ENCODE data around the gene SHISA6.

The SHISA6 gene

GRCh38 chr17:11514565-11514964, 273.6 kb downstream of the SHISA6 start:
- DNase-seq (ENCODE audit: low read depth in 2 of 2, low spot score in 1 of 2), result no peak

- DNase-seq (ENCODE audit: low read depth in 2 of 2, low spot score in 1 of 2), result no peak
These were observed 274.1 kb downstream of the SHISA6 start for GRCh38 chr17:11514981-11515680.

GRCh38 chr17:11515901-11516300, 274.9 kb downstream of the SHISA6 start:
- DNase-seq (ENCODE audit: low read depth in 2 of 2, low spot score in 1 of 2), result no peak

- DNase-seq (ENCODE audit: low read depth in 2 of 2, low spot score in 1 of 2), result no peak
These were observed 294.2 kb downstream of the SHISA6 start for GRCh38 chr17:11535231-11535630.

GRCh38 chr17:11538366-11538765, 297.4 kb downstream of the SHISA6 start:
- no peak for DNase-seq (ENCODE audit: low read depth in 2 of 2, low spot score in 1 of 2)

GRCh38 chr17:11539637-11540036, 298.6 kb downstream of the SHISA6 start:
- DNase-seq (ENCODE audit: low read depth in 2 of 2, low spot score in 1 of 2), result no peak

GRCh38 chr17:11545002-11545401, 304.0 kb downstream of the SHISA6 start:
- no peak for DNase-seq (ENCODE audit: low read depth in 2 of 2, low spot score in 1 of 2)

- no peak for DNase-seq (ENCODE audit: low read depth in 2 of 2, low spot score in 1 of 2)
These were observed 304.7 kb downstream of the SHISA6 start for GRCh38 chr17:11545696-11546095.

- DNase-seq (ENCODE audit: low read depth in 2 of 2, low spot score in 1 of 2), result no peak
These were observed 306.8 kb downstream of the SHISA6 start for GRCh38 chr17:11547853-11548252.

- DNase-seq (ENCODE audit: low read depth in 2 of 2, low spot score in 1 of 2), result no peak
These were observed 307.4 kb downstream of the SHISA6 start for GRCh38 chr17:11548398-11548797.

- no peak for DNase-seq (ENCODE audit: low read depth in 2 of 2, low spot score in 1 of 2)
These were observed 309.4 kb downstream of the SHISA6 start for GRCh38 chr17:11550431-11550830.

- no peak for DNase-seq (ENCODE audit: low read depth in 2 of 2, low spot score in 1 of 2)
These were observed 310.4 kb downstream of the SHISA6 start for GRCh38 chr17:11551442-11551841.

- no peak for DNase-seq (ENCODE audit: low read depth in 2 of 2, low spot score in 1 of 2)
These were observed 312.1 kb downstream of the SHISA6 start for GRCh38 chr17:11553135-11553534.

- DNase-seq (ENCODE audit: low read depth in 2 of 2, low spot score in 1 of 2), result no peak
These were observed 313.0 kb downstream of the SHISA6 start for GRCh38 chr17:11554042-11554441.

- DNase-seq (ENCODE audit: low read depth in 2 of 2, low spot score in 1 of 2), result no peak
These were observed 313.5 kb downstream of the SHISA6 start for GRCh38 chr17:11554542-11554941.

- no peak for DNase-seq (ENCODE audit: low read depth in 2 of 2, low spot score in 1 of 2)
These were observed 314.5 kb downstream of the SHISA6 start for GRCh38 chr17:11555530-11555929.

- DNase-seq (ENCODE audit: low read depth in 2 of 2, low spot score in 1 of 2), result no peak
These were observed 316.9 kb downstream of the SHISA6 start for GRCh38 chr17:11557727-11558452.

- DNase-seq (ENCODE audit: low read depth in 2 of 2, low spot score in 1 of 2), result no peak
These were observed 317.7 kb downstream of the SHISA6 start for GRCh38 chr17:11558681-11559234.

GRCh38 chr17:11559601-11560000, 318.6 kb downstream of the SHISA6 start:
- no peak for DNase-seq (ENCODE audit: low read depth in 2 of 2, low spot score in 1 of 2)

- no peak for DNase-seq (ENCODE audit: low read depth in 2 of 2, low spot score in 1 of 2)
These were observed 320.3 kb downstream of the SHISA6 start for GRCh38 chr17:11561281-11561680.

- DNase-seq (ENCODE audit: low read depth in 2 of 2, low spot score in 1 of 2), result no peak
These were observed 320.7 kb downstream of the SHISA6 start for GRCh38 chr17:11561702-11562101.

GRCh38 chr17:11564589-11565380, 323.8 kb downstream of the SHISA6 start:
- DNase-seq (ENCODE audit: low read depth in 2 of 2, low spot score in 1 of 2), result no peak
